ENCODE data around the gene ERH.

GRCh38 chr14:69400154-69400553 is 2.1 kb upstream of the ERH start:
- TF ChIP-seq CTCF (IDR thresholded peaks at IDR 0.05) (no peak), POLR2AphosphoS5 (IDR thresholded peaks at IDR 0.05) (no peak), EP300 (IDR thresholded peaks at IDR 0.05) (no peak)
